GM21381 (cell line): ENCODE measurements around the gene TLN1.
A peak's percentile ranks its signal among the peaks of the same experiment; 100 is the strongest.

Experiments used
- ATAC-seq: cut with Tn5 transposase; IDR thresholded peaks from one replicate; pipeline ENCODE4 v1.9.1; 2021; ENCODE audit warnings: mild to moderate bottlenecking, moderate library complexity; ENCODE audit not compliant: unreplicated experiment

The TLN1 gene

GRCh38 chr9:35665471-35665818 lies 66.5 kb downstream of the TLN1 start:
- no peak for ATAC-seq

DNA sequence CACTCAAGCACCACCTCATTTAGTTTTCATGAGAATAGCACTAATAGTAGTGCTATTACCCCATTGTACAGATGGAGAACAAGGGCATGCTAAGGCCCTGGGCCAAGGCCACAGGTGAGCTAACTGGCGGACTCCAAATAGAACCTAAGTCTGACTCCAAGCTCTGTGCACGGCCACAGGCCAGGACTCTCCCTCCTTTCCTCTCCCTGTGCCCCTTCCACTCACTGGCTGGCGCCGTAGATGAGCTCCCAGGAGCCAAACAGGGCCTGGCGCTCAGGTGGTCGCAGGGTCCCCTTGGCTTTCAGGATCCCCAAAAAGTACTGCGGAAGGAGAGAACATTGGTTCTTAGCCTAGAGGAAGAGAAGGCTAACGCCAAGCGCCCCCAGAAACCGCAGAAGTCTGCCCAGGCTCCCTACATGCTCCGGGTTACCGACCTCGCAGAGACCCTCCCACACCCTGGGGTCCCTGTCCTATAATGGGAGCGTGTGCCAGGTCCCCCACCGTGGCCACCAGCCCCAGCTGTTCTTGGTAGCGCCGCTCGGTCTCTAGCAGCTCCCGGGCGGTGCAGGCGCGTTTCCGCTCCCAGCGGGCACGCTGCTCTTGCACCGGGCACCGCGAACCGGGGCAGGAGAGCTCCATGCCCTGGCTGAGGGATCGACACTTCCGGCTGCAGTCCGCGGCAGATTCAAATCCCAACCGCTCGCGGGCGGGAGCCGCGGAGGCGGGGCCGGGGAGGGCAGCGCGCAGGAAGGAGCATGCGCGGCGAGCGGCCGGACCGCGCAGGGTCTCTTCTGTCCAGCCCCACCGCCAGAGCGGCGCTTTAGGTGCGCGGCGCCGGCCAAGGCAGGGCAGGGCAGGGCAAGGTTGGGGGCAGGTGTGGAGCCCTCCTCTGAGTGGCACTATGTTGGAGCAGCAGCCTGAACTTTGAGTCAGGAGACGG lies 67.2 kb downstream of the TLN1 start, which contains the start of gene ARHGEF39:
ARHGEF39 (minus strand) TSS at position 665 of the 940 bp plus-strand sequence; CDS start at position 639, 26 bp downstream.
- ATAC-seq, result peak; percentile 65

DNA sequence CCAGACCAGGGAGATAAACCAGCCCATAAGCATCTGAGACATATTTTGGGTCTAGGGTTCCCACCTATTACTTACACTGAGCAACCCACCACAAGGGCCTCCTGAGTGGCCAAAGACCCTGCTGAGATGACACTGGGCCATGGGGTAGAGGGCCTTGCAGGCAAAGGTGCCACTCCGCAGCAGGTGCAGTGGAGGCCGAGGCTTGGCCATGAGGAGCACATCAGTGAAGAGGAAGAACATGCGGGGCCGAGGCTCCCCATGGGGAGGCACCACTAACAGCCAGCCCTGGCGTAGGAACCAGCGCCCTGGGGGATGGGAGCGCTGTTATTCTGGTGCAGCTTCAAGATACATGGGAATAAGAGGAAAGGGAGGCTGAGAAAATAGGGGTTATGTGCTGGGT lies 69.6 kb downstream of the TLN1 start:
- no peak for ATAC-seq

DNA sequence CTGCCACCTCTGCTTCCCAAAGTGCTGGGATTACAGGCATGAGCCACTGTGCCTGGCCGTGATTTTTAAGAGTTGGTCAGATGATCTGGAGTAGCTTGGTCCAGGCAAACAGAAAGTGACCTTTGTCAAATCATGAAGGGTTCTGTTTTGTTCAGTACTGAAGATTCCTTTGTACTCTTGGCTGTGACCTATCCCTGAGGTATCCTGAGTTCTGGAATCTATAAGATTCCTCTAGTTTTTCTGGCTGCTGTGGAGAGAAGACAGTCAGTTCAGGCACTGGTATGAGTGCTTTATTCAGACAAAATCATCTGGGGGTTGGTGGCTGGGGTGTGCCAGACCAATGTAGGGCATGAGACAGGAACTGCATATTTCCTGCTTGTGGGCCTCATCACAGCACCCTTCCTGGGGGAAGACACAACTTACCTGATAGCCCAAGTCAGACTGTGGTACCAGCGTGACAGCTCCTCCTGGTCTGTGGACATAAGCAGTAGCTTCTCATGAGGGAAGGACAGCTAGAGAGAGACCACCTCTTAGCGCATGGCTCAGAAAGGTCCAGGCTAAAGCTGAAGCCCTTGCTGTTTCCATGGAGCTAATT lies 70.1 kb downstream of the TLN1 start:
- no peak for ATAC-seq

DNA sequence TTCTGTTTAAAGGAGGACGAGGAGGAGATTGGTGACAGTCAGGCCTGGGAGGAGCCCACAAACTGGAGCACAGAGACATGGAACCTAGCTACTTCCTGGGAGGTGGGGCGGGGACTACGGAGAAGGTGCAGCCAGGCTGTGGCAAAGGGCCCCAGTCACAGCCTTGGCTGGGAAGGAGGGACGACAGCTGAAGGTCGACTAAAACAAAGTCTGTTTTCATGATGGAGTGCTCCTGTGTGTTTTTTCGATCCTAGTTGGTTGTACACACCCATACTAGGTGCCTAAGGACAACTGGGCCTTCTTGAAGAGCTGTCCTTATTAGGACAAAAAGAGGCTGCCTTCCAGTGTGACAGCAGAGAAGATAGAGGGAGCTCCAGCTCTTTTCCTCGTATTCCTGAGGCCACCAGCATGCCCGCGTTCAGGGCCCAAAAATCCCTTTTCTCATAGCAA lies 71.0 kb downstream of the TLN1 start:
- ATAC-seq, result no peak

- ATAC-seq, result no peak
Observed at GRCh38 chr9:35659340-35659739, 72.7 kb downstream of the TLN1 start.

GRCh38 chr9:35658968-35659220 lies 73.1 kb downstream of the TLN1 start:
- no peak for ATAC-seq

DNA sequence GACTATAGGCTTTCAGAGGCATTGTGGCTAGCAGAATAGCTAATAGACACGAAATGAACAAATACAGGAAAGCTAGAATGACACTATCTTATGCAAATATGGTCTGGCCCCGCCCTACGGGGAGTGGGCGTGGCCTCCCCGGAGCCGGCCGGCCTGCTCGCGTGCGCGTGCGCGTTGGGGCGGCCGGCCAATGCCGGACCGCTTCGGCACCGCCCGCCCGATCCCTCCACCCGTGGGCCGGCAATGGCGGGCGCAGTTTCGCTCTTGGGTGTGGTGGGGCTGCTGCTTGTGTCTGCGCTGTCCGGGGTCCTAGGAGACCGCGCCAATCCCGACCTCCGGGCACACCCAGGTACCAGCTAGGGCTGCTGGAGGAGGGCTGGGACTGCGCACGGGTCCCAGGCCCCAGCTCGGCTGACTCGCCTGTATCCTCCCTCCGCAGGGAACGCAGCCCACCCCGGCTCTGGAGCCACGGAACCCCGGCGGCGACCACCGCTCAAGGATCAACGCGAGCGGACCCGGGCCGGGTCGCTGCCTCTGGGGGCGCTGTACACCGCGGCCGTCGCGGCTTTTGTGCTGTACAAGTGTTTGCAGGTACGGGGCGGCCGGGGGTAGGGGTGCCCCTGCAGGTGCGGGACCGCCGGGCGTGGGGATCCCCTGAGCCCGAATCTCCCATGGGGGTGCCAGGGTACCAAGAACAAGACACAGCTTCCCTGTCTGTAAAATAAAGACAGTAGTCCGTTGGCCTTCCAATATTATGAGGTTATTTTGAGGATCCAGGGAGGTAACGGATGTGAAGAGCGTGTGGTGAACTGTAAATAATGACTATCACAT lies 73.6 kb downstream of the TLN1 start, which contains the start of gene CCDC107:
CCDC107 (plus strand) TSS at position 156 of the 831 bp plus-strand sequence; CDS start at position 244, 88 bp downstream.
- ATAC-seq, result peak; percentile 58

DNA sequence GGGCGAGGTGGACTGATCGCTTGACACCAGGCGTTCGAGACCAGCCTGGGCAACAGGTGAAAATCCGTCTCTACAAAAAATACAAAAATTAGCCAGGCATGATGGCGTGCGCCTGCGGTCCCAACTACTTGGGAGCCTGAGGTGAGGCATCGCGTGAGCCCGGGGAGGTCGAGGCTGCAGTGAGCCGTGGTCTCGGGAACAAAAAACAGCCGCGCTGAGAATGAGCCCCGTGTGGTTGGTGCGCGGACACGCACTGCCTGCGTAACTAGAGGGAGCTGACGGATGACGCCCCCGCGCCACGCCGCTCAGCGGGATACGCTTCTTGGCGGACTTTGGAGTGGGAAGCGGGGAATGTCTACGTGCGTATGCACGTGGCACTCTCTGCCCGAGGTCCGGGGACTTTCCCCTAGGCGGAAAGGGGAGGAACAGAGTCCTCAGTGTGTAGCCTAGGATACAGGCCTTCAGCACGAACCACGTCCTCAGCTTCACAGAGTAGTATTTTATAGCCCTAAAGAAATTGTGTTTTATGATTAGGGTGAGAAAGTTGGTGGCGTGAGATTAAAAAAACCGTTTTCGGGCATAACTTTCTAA lies 74.4 kb downstream of the TLN1 start, which contains the start of gene RMRP:
RMRP (minus strand) TSS at position 474 of the 591 bp plus-strand sequence.
- ATAC-seq, result peak; percentile 81

DNA sequence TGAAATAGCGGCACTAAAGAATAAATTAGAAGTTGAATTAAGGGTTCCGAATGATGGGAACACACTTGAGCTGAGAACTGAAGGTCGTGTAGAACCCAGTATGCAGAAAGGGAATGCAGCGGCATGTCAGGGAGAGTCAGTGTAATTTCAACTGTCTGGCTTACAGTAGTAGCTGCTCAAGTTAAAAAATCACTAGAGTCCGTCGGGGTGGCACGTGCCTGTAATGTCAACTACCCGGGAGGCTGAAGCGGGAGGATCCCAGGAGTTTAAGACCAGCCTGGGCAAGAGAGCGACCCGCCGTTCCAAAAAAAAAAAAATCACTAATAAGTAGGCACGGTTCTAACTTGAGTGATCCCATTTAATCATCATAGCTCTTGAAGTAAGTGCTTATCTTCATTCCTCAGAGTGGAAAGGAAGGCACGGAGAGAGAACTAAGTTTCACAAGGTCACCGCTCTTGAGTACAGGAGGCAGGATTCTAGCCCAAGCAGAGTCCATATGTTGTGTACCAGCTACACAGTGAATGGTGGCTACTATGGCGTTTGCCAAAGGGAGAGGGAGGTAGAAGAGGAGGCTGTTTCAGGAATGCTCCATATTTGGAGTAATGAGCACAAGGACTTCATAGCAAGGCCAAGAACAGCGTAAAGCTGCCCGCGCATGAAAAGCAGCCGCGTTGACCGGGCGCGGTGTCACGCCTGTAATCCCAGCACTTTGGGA lies 75.0 kb downstream of the TLN1 start:
- no peak for ATAC-seq

GRCh38 chr9:35656348-35656747 lies 75.6 kb downstream of the TLN1 start:
- ATAC-seq, result no peak

- ATAC-seq, result no peak
Observed at GRCh38 chr9:35653611-35654010, 78.4 kb downstream of the TLN1 start.

GRCh38 chr9:35652829-35653209 lies 79.2 kb downstream of the TLN1 start:
- ATAC-seq, result no peak

- ATAC-seq, result no peak
Observed at GRCh38 chr9:35651956-35652828, 79.8 kb downstream of the TLN1 start.

- no peak for ATAC-seq
Observed at GRCh38 chr9:35650341-35651158, 81.4 kb downstream of the TLN1 start, which contains the start of gene SIT1. TSS of gene SIT1 (minus strand) at chr9:35650931. CDS start at chr9:35650853, 78 bp downstream.

DNA sequence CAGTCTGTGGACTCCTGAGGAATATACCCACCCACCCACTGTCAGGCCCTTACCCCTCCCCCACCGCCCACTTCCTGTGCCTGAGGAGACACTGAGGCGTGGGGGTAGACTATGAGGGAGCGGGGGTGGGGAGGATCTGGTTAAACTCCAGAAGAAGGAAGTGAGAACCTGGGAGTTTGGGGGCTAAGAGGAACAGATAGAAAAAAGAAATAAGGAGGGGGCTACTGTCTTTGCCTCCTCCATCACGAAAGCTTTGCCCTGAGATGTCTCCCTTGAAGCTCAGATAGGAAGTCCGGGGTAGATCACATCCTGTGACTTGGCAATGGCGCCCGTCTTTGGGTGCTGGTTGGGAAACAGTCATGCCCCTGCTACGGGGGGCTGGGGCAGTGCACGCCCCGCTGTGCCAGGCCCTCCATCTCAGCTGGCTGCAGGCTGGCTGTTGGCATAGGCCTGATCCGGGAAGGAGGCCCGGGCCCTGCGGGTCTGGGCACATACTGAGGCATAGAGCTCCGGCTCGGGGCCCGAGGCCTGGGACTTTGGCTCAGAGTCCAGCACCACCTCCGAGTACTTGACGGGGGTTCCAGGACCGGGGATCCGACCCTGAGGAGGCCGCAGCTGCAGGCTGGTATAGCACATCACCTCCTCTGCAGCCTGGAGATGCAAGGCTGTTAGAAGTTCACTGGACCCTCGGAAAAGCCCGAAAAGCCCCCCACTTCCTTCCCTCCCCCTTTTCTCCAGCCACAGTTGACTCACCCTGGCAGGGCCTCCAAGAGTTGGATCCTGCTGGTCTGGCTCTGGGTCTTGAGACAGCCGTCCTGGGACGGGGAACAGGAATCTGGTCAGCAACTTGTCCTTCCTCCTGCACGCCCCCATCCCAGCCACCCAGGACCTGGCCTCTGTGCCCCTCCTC lies 82.3 kb downstream of the TLN1 start:
- no peak for ATAC-seq
